Measurements from ENCODE around the gene MEAF6. TPM values are rescaled to one million over a fixed set of nuclear protein-coding genes. Genes with fewer than 3 reads are reported as not detected.
"Not testable (repeated sequence)": the region's sequence is repeated elsewhere in the genome, so short reads cannot be mapped to it uniquely, and the experiment has no call there.

The MEAF6 gene
- 79.1 TPM for total RNA-seq

GRCh38 chr1:37514350-37515184 is at the start of gene MEAF6:
TSS of gene MEAF6 (minus strand) at chr1:37514766. CDS start at chr1:37514746, 20 bp downstream.
- DNase-seq, result peak; percentile 93

DNA sequence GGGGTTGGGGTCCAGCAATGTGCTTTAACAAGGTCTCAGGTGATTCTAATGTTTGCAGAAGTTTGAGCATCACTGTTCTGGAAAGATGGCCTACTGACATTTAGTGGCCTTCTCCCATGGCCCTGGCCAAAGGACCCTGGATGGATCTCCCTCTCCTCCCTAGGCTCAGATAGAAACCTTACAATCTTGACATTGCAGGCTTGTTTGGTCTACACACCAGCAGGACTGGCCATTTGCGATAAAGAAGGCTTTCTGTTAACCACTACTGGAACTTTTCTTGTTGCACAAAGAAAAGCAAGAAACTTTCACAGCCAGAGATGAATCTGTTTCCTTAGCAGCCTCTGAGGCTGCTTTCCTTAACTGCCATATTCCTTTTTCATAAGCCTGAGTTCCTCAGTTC is 48.4 kb upstream of the MEAF6 start:
- no peak for DNase-seq

DNA sequence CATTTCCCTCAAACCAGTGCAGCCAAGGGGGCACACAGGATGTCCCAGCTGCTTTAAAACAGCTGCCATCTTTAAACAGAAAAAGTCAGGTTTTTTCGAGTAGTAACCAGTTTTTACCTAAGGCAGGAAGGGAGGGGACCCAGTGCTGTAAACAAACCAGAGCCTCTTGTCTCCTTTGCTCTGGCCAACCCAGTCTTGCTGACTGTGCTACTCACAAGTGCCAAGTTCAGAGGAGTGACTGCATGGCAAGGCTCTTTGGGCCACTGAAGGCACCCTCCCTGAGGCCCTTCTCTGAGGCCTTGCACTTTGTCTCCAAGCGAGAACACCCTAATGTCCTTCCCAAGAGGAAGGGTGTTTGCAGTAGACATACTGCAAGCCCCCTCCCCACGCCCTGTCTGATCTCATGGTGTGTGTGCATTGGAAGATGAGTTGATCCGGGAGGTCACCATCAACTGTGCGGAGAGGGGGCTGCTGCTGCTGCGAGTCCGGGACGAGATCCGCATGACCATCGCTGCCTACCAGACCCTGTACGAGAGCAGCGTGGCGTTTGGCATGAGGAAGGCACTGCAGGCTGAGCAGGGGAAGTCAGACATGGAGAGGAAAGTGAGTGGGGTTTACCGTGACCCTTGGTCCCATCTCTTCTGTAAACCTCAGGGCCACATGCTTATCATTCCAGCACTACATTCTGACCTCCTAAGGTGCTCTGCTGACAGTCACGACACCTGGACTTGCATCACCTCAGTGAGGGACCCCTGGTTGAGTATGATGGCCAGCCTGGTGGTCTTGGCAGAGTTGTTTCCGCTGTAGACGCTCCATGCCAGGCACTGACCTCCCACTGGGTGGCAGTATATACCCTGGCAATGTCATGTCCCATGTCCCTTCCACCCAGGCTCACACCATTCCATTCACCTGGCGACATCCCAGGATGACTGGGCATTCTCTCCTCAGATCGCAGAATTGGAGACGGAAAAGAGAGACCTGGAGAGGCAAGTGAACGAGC is 46.9 kb upstream of the MEAF6 start:
- DNase-seq, result peak; percentile 11

DNA sequence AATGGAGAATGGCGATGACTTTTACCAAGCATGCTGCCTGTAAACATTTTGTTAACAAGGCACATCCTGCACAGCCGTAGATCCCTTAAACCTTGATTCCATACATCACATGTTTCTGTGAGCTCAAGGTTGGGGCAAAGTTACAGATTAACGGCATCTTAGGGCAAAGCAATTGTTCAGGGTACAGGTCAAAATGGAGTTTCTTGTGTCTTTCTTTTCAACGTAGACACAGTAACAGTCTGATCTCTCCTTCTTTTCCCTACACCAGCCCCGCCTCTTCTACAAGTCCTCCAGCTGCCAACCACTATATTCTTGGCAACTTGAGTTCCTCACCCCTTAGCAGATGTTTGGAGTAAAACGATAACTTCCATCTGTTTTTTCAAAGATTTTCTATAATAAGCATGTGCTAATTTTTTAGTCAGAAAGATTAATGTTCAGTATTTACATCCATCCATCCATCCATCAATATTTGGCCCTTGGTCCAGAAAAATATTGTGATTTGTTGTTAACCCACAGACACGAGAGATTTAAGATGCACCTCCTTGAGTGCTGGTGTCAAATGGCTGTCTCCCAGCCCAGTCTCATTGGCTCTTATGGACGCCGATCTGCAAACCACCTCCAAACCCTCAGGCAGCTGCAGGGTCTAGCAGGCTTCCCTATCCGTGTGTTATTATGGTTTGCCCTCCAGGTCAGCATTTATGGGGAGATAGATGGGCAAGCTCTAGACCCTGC is 46.0 kb upstream of the MEAF6 start:
- DNase-seq, result peak; percentile 84

DNA sequence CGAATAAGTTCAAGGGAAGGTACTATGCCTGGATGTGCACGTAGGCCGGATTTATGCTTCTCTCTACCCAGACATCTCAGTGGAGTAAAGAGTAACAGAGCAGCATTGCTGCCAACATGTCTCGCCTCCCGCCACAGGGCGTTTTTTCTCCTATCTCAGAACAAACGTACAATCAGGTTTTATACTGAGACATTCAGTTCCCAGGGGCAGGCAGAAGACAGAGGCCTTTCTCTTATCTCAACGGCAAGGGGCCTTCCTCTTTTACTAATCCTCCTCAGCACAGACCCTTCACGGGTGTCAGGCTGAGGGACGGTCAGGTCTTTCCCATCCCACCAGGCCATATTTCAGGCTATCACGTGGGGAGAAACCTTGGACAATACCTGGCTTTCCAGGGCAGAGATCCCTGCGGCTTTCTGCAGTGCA is 45.4 kb upstream of the MEAF6 start:
- DNase-seq, result not testable (repeated sequence)

DNA sequence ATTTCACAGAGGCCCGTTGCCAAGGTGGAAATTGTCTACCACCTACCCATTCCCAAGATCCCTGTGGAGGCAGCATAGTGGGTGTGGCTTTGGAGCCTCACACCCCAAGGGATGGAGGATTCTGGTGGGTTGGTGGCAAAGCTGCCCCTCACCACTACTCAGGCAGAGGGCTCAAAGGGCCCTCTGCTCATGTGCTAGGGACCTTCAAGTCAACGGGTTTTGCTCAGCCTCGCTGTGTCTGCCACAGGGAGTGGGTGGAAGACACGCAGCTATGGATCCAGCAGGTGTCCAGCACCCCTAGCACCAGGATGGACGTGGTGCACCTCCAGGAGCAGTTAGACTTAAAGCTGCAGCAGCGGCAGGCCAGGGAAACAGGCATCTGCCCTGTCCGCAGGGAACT is 44.5 kb upstream of the MEAF6 start:
- DNase-seq, result no peak

DNA sequence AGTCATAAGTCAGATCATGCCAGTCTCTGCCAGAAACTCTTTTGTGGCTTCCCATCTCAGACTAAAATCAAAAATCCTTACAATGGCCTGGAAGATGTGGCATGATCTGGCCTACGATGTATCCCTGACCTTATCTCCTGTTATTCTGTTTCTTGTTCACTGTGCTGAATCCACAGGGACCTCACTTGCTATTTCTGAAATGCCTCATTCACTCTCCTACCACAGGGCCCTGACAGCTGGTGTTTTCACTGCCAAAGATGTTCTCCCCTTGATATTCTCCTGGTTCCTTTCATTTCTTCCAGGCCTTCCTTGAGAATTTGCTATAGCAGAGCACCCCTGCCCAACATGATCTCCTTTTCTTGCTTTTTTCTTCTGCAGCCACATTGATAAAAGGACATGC is 43.8 kb upstream of the MEAF6 start:
- DNase-seq, result no peak

DNA sequence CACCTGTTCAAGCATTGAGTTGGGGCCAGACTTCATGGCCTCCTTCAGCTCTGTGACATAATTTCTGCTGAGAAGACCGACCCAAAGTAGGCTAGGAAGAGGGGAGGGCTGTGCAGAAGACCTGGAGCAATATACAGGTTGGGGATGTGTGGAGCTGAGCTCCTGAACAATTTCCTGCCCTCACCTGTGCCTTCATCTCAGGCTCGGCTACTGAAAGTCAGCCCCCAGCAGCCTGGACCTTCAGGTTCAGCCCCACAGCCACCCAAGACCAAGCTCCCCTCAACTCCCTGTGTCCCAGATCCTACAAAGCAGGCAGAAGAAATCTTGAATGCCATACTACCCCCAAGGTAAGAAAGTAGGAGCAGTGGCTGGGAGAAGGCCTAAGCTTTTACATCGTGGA is 42.8 kb upstream of the MEAF6 start:
- DNase-seq, result no peak

DNA sequence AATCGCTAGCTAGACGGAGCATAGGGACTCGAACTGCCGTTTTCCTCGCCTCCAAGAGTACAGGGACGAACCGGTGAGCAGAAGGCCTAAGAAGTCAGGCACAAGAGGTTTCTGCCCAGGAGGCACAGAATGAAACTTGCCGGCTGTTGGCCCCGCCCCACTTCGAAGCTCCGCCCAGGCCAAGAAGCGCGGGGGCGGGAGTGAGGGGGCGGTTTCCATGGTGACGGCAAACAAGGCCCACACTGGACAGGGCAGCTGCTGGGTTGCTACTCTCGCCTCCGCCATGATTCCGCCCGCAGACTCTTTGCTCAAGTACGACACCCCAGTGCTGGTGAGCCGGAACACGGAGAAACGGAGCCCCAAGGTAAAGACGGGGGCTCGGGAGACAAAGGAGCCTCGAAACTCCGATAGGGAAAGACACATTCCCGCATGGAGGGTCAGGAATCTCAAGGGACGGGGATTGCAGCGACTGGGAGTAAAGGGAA is 42.2 kb upstream of the MEAF6 start, which contains the start of gene DNALI1:
DNALI1 (plus strand) TSS at position 229 of the 485 bp plus-strand sequence; CDS start at position 284, 55 bp downstream.
- DNase-seq, result peak; percentile 94

DNA sequence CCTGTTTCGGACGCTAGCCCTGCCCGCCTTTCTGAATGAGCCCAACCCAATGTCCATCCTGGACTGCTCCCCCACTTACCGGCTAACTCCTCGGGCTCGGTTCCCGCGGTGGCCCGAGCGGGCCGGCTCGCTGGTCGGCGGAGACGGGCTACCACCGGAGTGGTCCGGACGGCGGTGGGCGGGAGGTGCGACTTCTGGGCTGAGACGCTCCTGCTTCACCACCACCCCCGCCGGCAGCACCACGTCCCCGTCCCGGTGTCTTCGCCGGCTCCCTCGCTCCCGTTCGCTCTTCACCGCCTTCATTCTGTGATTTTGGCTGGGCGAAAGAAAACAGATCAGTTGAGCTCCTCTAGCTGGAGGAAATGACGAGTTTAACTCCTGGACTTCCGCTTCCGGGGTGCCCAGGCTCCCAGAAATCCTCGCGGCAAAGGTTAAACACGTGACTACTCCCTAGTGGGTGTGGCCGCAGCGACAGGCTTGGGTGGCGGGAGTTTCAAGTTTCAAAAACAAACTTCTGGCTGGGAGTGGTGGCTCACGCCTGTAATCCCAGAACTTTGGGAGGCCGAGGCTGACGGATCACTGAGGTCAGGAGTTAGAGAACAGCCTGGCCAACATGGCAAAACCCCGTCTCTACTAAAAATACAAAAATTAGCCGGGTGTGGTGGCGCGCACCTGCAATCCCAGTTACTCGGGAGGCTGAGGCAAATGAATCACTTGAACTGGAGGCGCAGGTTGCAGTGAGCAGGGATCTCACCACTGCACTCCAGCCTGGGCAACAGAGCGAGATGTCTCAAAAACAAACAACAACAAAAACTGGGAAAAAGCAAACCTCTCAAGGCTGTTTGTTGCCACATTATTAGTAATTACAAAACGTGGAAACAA is 39.6 kb upstream of the MEAF6 start, which contains the start of gene SNIP1:
SNIP1 (minus strand) TSS at position 367 of the 882 bp plus-strand sequence; CDS start at position 303, 64 bp downstream.
- peak; percentile 97 for DNase-seq

- no peak for DNase-seq
These were observed 39.0 kb upstream of the MEAF6 start for GRCh38 chr1:37553598-37553926.

DNA sequence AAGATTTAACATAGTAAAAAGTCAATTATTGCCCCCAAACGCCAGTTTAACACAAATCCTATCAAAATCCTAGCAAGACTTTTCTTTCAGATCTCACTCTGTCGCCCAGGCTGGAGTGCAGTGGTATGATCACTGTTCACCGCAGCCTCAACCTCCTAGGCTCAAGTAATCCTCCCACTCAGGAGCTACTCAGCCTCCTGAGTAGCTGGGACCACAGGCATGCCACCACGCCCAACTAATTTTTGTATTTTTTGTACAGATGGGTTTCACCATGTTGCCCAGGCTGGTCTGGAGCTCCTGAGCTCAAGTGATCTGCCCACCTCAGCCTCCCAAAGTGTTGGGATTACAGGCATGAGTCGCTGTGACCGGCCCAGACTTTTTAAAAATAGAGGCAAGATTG is 34.8 kb upstream of the MEAF6 start:
- DNase-seq, result no peak

- no peak for DNase-seq
These were observed 30.5 kb upstream of the MEAF6 start for GRCh38 chr1:37545019-37545418.

DNA sequence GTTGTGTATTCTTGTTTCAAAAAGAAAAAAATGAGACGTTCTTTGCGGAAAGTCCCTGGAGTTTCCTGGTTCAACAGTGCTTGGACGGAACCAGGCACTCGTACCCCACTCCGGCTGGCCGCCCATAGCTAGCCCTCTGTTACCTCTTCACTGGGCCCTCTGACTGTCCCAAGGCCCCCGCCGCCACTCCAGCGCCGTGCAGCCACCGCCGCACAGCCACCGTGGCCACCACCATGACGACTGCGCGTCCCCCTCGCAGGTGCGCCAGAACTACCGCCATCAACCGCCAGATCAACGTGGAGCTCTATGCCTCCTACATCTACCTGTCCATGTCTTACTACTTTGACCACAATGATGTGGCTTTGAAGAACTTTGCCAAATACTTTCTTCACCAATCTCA is 30.0 kb upstream of the MEAF6 start:
- DNase-seq, result no peak

- DNase-seq, result no peak
These were observed 25.6 kb upstream of the MEAF6 start for GRCh38 chr1:37540036-37540785.

DNA sequence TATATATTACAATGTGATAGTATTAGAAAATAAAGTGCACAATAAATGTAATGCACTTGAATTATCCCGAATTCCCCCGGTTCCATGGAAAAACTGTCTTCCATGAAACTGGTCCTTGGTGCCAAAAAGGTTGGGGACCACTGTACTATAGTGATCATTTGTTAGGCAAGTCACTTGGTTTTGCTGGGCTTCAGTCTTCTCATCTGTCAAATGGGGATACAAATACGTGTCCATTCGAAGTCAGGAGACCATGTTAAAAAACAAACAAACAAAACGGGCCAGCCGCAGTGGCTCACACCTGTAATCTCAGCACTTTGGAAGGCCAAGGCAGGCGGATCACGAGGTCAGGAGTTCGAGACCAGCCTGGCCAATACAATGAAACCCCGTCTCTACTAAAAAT is 24.6 kb upstream of the MEAF6 start:
- not testable (repeated sequence) for DNase-seq

DNA sequence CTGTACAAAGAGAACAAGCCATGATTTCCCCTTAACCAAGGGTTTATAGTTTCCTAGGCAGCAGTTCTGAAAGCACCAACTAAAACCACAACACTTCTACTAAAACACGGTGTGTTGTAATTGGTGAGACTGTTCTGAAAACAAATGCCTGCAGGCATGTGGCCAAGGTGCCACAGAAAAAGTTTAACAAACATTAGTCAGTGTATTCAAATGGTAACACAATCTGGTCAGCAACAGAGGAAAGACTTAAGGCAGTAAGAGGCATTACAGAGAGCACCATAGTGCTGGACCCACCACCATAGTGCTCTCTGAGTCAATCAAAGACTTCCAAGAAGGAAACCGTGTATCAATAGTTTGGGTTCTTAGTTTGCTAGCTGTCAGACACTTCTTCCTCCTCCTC is 22.8 kb upstream of the MEAF6 start:
- no peak for DNase-seq

DNA sequence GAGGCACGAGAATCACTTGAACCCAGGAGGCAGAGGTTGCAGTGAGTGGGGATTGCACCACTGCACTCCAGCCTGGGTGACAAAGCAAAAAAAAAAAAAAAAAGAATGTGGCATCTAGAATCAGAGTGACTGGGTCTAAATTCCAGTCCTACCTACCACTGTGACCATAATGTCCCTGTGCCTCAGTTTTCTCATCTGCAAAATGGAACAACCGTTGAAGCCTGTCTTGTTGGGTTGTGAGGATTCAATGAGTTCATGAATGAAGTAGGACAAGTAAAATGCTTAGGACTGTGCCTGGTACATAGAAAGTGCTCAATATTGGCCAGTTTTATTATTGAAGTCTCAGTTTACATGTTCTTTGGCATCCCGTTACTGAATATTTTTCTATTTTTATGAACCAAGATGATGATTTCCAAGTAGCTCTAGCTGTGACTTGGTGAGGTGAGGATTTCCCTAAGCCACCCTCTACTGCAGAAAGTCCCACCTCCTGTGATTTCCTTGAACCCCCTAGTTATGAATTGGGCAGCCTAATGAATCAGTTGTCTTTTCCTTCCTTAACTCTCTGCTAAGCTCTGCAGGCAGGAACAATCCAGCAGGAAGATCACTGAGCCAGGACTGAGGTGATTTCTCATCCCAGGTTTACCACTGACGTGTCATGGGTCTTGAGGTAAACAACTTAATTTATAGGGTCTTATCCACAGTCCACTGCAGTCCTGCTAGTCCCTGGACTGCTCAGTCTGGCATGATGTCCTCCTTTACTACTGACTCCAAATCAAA is 18.9 kb upstream of the MEAF6 start:
- no peak for DNase-seq

DNA sequence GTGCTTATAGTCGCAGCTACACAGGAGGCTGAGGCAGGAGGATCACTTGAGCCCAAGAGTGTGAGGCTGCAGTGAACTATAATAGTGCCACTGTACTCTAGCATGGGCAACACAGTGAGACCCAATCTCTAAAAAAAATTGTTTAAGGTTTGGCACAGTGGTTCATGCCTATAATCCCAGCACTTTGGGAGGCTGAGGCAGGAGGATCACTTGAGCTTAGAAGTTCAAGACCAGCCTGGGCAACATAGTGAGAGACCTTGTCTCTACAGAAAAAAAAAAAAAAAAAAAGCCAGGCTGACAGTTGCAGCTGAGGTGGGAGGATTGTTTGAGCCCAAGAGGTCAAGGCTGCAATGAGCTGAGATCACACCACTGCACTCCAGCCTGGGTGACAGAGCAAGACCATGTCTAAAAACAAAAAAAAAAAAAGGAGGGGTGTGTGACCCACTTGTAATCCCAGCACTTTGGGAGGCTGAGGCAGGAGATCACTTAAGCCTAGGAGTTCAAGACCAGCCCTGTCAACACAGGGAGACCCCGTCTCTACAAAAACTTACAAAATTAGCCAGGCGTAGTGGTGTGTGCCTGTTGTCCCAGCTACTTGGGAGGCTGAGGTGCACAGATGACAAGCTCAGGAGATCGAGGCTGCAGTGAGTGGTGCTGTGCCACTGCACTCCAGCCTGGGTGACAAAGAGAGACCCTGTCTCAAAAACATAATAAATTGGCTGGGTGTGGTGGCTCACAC is 18.0 kb upstream of the MEAF6 start:
- DNase-seq, result not testable (repeated sequence)

Measured in tongue (tissue), 2 donors.